AG04449 (cell line): Measurements from ENCODE around the gene ENSA.
A peak's percentile ranks its signal among the peaks of the same experiment; 100 is the strongest.
"Not testable (repeated sequence)": the region's sequence is repeated elsewhere in the genome, so short reads cannot be mapped to it uniquely, and the experiment has no call there.

Source experiments
- CTCF ChIA-PET: fragments of 350-600 bp; formaldehyde crosslinking; extraction: SDS; loops from one replicate; lab custom pipeline; 2021; ENCODE audit warnings: antibody characterized with exemption; lab: Yijun Ruan, JAX
- POLR2A ChIA-PET: fragments of 400-600, 350-600 bp; formaldehyde crosslinking; extraction: SDS; loops from one replicate; lab custom pipeline; 2020; ENCODE audit warnings: antibody characterized with exemption, inconsistent platforms; lab: Yijun Ruan, JAX
- DNase-seq: peaks from one replicate; pipeline ENCODE4 v3.0.0-alpha.2; 2010; ENCODE audit warnings: low read depth, low spot score
- H3K4me3 ChIP-seq: 2 replicates; pipeline ENCODE4 v1.5.1; 2011; ENCODE audit warnings: low read depth, mild to moderate bottlenecking, control low read depth, low read length
- TF ChIP-seq, protein P1 (sequence below): IDR thresholded peaks from one replicate; pipeline ENCODE4 v1.5.1; 2011; ENCODE audit warnings: mild to moderate bottlenecking, moderate library complexity, low read length, control low read depth, inconsistent platforms; ENCODE audit not compliant: insufficient read depth; ENCODE audit errors: missing control alignments

Gene ENSA

DNA sequence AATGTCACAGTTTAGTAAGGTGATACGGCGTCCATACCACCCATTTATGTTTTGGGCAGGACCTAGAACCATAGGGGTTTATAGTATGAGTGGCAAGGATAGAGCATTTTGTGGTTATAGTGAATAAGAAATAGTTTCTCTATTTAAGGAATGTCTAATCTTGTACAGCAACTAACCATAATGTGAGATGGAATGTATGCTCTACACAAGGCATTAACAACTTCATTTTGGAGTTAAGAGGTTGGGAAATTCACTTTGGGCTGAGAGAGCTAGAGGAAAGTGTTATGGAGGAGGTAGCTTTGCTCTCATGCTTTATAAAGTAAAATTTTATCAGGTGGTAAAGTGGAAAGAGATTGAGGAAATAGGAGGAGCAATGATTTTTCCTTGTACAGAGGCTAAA is 47.0 kb downstream of the ENSA start:
- POLR2A ChIA-PET, result no interaction called here
- DNase-seq, result peak; percentile 65
- CTCF ChIA-PET, result interaction anchor here (1.0 to 4.8 kb wide), 6 partner anchors 11 to 40 kb away, joined by 3 to 21 read pairs (median 4); no protein-coding TSS in a partner anchor
- TF ChIP-seq, protein P1, sequence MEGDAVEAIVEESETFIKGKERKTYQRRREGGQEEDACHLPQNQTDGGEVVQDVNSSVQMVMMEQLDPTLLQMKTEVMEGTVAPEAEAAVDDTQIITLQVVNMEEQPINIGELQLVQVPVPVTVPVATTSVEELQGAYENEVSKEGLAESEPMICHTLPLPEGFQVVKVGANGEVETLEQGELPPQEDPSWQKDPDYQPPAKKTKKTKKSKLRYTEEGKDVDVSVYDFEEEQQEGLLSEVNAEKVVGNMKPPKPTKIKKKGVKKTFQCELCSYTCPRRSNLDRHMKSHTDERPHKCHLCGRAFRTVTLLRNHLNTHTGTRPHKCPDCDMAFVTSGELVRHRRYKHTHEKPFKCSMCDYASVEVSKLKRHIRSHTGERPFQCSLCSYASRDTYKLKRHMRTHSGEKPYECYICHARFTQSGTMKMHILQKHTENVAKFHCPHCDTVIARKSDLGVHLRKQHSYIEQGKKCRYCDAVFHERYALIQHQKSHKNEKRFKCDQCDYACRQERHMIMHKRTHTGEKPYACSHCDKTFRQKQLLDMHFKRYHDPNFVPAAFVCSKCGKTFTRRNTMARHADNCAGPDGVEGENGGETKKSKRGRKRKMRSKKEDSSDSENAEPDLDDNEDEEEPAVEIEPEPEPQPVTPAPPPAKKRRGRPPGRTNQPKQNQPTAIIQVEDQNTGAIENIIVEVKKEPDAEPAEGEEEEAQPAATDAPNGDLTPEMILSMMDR, result no peak
- no peak overlapping the region for H3K4me3 ChIP-seq

DNA sequence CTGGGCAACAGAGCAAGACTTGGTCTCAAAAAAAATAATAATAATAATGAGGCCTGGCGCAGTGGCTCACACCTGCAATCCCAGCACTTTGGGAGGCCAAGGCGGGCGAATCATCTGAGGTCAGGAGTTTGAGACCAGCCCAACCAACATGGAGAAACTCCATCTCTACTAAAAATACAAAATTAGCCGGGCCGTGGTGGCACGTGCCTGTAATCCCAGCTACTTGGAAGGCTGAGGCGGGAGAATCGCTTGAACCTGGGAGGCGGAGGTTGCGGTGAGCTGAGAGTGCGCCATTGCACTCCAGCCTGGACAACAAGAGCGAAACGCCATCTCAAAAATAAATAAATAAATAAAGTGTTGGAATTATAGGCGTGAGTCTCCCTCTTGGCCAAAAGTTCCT is 47.5 kb downstream of the ENSA start:
- CTCF ChIA-PET, result interaction anchor here (1.0 to 4.8 kb wide), 6 partner anchors 11 to 40 kb away, joined by 3 to 21 read pairs (median 4); no protein-coding TSS in a partner anchor
- POLR2A ChIA-PET, DNase-seq, H3K4me3 ChIP-seq: not testable (repeated sequence)

DNA sequence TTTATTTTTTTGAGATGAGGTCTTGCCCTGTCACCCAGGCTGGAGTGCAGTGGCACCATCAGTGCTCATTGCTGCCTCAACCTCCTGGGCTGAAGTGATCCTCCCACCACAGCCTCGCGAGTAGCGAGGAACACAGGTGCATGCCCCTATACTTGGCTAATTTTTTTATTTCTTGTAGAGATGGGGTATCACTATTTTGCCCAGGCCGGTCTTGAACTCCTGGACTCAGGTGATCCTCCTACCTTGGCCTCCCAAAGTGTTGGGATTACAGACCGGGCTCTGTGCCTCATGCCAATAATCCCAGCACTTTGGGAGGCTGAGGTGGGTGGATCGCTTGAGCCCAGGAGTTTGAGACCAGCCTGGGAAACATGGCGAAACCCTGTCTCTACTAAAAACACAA is 48.0 kb downstream of the ENSA start:
- not testable (repeated sequence) for H3K4me3 ChIP-seq
- POLR2A ChIA-PET, result interaction anchor here (0.6 to 1.0 kb wide), 2 partner anchors 12 to 16 kb away, joined by 3 to 7 read pairs; no protein-coding TSS in a partner anchor
- CTCF ChIA-PET, result interaction anchor here (0.7 to 4.8 kb wide), 5 partner anchors 12 to 231 kb away, joined by 3 to 21 read pairs (median 5); no protein-coding TSS in a partner anchor

DNA sequence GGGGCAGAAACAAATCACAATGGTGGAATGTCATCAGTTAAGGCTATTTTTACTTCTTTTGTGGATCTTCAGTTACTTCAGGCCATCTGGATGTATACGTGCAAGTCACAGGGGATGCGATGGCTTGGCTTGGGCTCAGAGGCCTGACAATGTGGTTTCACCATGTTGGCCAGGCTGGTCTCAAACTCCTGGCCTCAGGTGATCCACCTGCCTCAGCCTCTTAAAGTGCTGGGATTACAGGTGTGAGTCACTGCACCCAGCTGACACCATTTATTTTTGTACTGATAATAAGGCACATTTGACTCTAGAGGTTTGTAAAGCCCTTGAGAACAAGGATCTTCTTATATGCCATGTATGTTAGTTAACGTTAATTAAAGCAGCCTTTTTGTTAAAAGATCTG is 48.4 kb downstream of the ENSA start:
- ChIA-PET CTCF (interaction anchor here (0.7 to 4.8 kb wide), 3 partner anchors 21 to 232 kb away, joined by 3 to 21 read pairs (median 14); no protein-coding TSS in a partner anchor), POLR2A (interaction anchor here (0.6 to 1.0 kb wide), 2 partner anchors 13 to 15 kb away, joined by 3 to 7 read pairs; no protein-coding TSS in a partner anchor)
- H3K4me3 ChIP-seq, DNase-seq: not testable (repeated sequence)

More for the DNA sequence above, 48.0 kb downstream of the ENSA start:
- DNase-seq, result not testable (repeated sequence)

DNA sequence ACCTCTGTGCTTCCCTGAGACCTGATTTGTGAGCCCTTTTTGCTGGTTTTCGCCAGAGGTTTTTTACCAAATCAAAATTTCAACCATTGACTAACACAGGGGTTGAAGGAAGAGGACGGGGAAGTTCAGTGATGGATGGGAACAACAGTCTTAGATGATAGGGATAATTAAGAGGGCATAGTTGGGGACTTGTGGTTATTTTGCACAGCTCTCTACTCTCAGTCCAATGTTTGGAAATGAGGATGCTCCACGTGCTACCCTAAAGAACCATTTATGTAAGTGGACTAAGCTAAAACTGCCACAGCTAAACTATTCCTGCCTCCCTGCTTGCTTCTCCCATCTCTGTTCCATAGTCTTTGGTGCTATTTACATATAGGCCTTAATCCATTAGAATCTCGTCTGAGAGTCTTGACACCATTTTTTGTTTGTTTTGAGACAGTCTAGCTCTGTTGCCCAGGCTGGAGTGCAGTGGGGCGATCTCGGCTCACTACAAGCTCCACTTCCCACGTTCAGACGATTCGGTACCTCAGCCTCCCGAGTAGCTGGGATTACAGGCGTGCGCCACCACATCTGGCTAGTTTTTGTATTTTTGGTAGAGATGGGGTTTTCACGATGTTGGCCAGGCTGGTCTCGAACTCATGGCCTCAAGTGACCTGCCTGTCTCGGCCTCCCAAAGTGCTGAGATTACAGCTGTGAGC is 49.3 kb downstream of the ENSA start:
- ChIA-PET POLR2A (interaction anchor here (0.6 to 11.1 kb wide), 28 partner anchors 9 to 395 kb away, joined by 3 to 135 read pairs (median 4); partner anchors contain the start of genes APH1A, CERS2, CTSK and ECM1), CTCF (interaction anchor here (0.9 to 6.5 kb wide), 9 partner anchors 15 to 426 kb away, joined by 3 to 69 read pairs (median 3); partner anchors contain the start of gene MINDY1)
- DNase-seq, result no peak

DNA sequence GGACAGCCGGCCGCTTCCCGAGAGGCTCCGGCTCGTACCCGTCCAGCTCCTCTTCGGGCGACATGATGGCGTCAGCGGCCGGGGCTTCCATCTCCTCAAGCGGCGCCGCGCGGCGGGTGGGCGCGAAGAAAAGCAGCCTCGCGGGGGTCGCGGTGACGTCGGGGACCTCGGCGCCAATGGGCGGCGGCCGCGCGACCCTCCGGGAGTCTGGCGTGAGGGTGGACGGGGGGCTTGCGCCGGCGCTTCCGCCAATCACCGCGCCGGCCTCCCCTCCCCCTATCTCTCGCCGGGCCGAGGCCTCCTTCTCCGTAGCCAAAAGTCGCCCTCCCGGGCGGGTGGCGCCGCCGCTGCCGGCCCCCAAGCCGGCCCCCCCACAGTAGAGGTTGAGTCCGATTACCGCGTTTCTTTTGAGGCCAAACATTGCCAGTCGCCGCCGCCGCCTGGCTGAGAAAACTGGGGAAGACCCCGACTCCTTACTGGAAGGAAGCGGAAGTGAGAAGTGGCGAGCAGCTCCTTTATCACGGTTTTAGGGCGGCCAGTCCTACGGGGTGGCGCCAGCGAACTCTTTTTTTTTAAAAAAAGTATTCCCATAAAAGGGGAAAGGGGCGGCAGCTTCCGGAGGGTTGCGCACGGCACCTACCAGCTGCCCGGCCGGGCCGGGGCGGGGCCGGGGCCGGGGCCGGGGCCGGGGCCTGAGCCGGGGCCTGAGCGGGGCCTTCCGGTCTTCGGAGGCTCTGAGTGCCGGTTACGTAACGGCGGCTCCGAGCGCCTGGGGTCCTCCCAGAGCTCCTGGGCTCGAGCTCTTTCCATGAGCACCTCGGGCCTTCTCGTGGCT is 50.1 kb downstream of the ENSA start, which contains the start of gene MCL1:
MCL1 (minus strand) TSS at position 501 of the 835 bp plus-strand sequence; CDS start at position 421, 80 bp downstream.
- peak; percentile 84 for DNase-seq
- CTCF ChIA-PET, result interaction anchor here (0.9 to 6.5 kb wide), 9 partner anchors 14 to 427 kb away, joined by 3 to 69 read pairs (median 3); partner anchors contain the start of gene MINDY1

More for the DNA sequence above, 49.3 kb downstream of the ENSA start:
- H3K4me3 ChIP-seq, result peak overlapping the region; percentile 58
- TF ChIP-seq, protein P1, result no peak

More for the DNA sequence above, 50.1 kb downstream of the ENSA start, which contains the start of gene MCL1:
- POLR2A ChIA-PET, result interaction anchor here (0.6 to 11.1 kb wide), 32 partner anchors 10 to 420 kb away, joined by 3 to 135 read pairs (median 4); partner anchors contain the start of genes APH1A, CERS2, CTSK and ECM1
- H3K4me3 ChIP-seq, result peak within 1 kb of the TSS; percentile 100
- TF ChIP-seq, protein P1, result no peak
